Choroid plexus epithelial cell (primary cell): Measurements from ENCODE around the gene GOLGA1.

Experiments used
- DNase-seq: peaks from one replicate; pipeline ENCODE4 v3.0.0-alpha.2; 2010; ENCODE audit warnings: low read depth
- H3K4me3 ChIP-seq: 2 replicates; pipeline ENCODE4 v1.5.1; 2011; ENCODE audit warnings: low read depth, mild to moderate bottlenecking, control low read depth, low read length, moderate library complexity
- CTCF ChIP-seq: conservative IDR thresholded peaks from 2 replicates; pipeline ENCODE4 v1.5.1; 2011; ENCODE audit warnings: low read depth, mild to moderate bottlenecking, control low read depth, inconsistent platforms, low read length, moderate library complexity

Gene GOLGA1

GRCh38 chr9:124835026-124835557, 105.8 kb downstream of the GOLGA1 start:
- no peak overlapping the region for H3K4me3 ChIP-seq
- TF ChIP-seq CTCF: no peak
- peak; percentile 93 for DNase-seq

GRCh38 chr9:124834591-124834990, 106.3 kb downstream of the GOLGA1 start:
- DNase-seq: peak; percentile 39
- TF ChIP-seq CTCF: no peak
- H3K4me3 ChIP-seq: no peak overlapping the region

GRCh38 chr9:124831642-124832364, 109.1 kb downstream of the GOLGA1 start:
- no peak overlapping the region for H3K4me3 ChIP-seq
- no peak for DNase-seq
- TF ChIP-seq CTCF: no peak

GRCh38 chr9:124830593-124830992, 110.3 kb downstream of the GOLGA1 start:
- no peak overlapping the region for H3K4me3 ChIP-seq
- no peak for DNase-seq
- TF ChIP-seq CTCF: no peak

GRCh38 chr9:124829334-124829669, 111.6 kb downstream of the GOLGA1 start:
- no peak for DNase-seq
- no peak overlapping the region for H3K4me3 ChIP-seq
- no peak for TF ChIP-seq CTCF

- TF ChIP-seq CTCF: no peak
- no peak for DNase-seq
- no peak overlapping the region for H3K4me3 ChIP-seq
These were observed 112.2 kb downstream of the GOLGA1 start for GRCh38 chr9:124828489-124829333.
